Renal cortex interstitium (tissue), 11 donors: ENCODE measurements around the gene GOPC. TPM values are rescaled to one million over a fixed set of nuclear protein-coding genes. Genes with fewer than 3 reads are reported as not detected.
"Not testable (repeated sequence)": the region's sequence is repeated elsewhere in the genome, so short reads cannot be mapped to it uniquely, and the experiment has no call there.

Source experiments
- DNase-seq, 11 donors: peaks; one replicate each; pipeline ENCODE4 v3.0.0-alpha.2; 2013; ENCODE audit warnings: low read depth in 9 of 11, low spot score in 4 of 11; ENCODE audit errors: extremely low read depth in 1 of 11
- polyA plus RNA-seq, 3 donors: library from polyadenylated mRNA; unstranded; fragments of 120-200 nt; gene quantifications; one replicate each; pipeline ENCODE4 v1.2.1, GENCODE V29; 2013; ENCODE audit not compliant: insufficient read length in 3 of 3

Gene GOPC
- polyA plus RNA-seq, 3 donors: 58.4 to 70.1 (median 59.1) TPM

DNA sequence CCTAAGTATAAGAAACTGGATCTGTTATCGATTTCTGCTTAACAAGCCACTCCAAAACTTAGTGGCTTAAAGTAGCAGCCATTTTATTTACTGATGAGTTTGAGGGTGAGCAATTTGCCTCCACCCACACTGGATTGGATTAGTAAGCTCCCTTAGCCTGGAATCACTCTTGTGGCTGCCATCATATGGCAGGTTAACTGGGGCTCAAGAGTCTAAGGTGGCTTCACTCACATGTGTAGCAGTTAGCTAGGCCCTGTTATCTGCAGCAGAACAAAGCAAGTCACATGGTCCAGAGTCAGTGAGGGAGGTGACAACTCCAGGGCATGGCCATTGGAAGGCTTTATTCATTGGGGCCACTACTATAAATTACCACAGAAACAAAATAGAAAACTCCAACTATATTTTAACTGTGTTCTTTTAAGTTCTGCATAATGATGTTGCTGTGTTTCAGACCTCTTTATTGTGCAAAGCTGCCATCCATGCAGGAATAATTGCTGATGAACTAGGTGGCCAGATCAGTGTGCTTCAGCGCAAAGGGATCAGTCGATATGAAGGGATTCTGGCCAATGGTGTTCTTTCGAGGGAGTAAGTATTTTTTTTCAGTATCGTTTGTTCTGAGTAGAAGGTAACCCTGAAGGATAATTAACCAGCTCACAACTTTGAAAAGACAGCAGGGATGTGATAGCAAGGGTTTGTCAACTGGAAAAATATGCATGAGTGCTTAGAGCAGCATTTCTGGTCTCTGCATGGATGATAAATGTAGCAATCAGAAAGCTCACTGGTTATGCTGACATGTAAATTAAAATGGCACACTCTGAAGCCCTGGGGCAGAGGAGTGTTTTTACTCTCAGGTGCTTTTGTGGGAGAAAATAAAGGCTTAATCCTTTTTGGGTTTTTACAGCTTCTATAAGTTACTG, 70.2 kb downstream of the GOPC start:
- no peak for DNase-seq

DNA sequence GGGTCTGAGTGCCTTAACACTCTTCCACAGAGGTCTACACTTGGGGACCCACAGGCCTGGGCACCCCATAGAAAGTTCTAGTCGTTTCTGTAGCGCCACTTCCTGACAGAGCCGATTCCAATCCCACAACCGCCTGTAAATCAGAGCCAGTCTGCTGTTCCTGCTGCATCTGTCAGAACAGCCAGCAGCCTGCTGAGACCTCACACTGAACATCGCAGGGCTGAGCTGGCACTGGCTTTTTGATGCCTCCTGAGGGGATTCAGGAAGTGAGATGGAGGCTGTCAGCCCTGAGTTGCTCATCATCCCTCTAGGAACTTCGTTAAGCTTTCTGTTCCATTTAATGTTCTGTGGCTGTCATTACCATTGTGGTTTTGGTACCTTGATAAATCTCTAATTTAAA, 71.0 kb downstream of the GOPC start:
- no peak for DNase-seq

DNA sequence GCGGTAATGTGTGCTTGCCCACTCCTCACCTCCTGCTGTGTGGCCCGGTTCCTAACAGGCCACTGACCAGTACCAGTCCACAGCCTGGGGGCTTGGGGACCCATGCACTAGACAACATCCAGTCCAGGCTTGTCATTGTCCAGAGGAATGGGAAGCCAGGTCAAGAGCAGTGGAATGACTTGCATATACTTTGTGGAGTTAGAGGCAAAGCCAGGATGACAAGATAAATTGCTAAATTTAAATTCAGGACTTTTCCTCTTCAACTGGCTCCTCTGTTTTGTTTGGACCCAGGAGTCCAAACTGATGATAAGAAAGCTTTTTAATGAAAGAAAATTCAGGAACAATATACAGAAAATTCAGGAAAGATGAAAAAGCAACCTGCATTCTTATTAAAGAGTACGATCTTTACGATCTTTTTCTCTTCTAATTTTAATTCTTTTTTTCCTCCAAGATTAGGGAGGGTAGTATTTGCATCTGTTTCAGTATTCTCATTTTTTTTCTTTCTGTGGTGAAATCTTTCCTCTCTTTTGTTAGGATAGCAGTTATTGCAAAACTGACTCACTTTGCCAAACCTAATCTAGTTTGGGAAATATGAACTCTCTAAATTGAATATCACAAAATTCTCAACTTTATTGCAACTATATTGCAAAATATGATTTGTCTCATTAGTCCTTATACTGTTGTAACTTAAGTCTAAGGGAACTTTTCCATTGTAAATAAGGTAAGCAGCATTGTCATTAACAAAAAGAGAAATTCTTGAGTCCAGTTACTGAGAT, 71.7 kb downstream of the GOPC start:
- DNase-seq: no peak

DNA sequence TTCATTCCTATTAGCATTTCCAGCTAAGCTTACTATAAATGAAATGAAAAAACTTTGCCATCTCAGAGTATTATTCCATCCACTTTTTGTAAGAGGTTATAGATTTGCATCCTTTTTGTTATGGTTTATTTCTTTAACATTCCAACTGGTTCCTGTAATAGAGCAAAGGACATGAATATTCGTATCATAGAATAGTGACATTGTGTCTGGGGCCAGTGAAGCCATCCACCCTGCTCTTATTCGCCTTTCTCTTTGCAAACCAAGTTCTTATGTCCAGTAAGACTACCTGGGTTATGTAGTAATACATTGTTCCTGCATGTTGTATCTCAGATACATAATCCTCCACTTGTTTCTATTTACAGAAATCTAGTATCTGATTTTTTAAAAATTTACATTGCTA, 76.7 kb downstream of the GOPC start:
- no peak for DNase-seq

DNA sequence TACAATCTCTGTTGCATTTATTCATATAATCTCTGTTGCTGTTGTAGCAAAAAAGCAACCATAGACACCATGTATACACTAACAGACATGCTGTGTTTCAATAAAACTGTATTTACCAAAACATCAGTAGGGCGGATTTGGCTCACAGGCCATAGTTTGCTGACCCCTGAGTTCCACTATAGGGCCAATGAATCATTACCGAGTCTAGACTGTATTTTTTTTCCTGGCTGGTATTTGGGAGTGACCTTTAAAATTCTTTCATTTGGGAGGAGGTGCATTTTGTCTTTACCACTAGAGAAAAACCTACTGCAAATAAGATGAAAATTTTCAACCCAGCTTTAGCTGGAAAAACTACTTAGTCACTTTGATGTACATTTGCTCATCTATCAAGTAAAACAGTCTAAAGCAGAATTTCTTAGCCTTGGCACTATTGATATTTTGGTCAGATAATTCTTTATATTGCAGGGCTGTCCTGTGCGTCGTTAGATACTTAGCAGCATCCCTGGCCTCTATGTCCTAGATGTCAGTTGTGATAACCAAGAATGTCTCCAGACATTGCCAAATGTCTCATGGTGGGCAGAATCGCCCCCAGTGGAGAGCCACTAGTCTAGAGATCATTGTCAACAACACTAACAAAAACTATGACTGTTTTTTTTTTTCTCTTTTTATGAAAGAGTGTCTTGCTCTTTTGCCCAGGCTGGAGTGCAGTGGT, 80.4 kb downstream of the GOPC start:
- no peak for DNase-seq

DNA sequence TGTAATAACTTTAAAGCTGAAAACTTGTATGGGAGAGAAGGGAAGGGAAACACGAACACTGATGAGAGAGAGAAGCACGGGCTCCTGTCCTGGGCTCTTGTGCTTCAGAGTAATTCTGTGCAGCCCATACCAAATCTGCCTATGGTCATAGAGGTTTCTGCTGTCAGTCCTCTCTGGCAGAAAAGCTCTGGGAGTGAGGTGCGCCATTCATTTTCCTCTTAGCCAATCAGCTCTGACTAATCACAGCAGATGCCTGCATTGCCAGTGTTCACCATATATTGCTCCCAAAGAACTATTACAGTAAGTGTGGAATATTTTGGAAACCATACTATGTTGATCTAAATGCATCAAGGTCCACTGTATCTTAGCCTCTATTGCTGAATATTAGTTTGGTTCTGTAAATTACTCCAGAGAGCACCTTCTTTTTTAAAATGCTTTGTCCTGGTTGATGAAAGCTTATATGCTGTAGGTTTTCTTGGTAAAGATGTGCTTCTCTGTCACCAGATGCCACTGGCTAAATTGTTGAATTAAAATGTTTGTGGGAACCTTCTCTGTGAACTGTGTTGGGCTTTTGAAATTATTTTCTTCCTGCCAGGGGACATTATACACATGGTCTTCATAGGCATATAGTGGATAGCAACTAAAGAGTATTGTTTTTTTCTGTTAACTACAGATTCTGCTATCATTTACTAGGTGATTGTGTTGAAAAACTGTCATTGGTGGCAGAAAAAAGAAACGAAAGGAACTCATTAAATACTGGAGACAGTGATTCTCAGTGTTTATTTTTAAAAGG, 81.5 kb downstream of the GOPC start:
- no peak for DNase-seq

DNA sequence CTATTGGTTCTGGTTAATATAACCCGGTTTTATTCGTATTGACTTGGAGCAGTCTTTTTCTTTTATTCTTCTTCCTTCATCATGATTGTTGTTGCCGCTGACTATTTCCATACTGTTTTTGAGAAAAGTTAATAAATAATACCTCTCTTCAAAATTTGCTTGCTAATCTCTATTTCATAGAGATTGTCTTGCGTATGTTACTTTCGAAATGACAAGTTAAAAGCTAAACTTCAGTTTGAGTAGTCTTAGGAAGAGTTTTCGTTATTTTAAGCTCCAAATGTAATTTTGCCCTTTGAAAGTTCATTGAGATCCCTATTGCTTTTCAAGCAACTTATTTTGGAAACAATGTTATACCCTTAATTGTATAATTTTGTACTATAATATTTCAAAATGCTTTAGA, 83.4 kb downstream of the GOPC start:
- DNase-seq: no peak

DNA sequence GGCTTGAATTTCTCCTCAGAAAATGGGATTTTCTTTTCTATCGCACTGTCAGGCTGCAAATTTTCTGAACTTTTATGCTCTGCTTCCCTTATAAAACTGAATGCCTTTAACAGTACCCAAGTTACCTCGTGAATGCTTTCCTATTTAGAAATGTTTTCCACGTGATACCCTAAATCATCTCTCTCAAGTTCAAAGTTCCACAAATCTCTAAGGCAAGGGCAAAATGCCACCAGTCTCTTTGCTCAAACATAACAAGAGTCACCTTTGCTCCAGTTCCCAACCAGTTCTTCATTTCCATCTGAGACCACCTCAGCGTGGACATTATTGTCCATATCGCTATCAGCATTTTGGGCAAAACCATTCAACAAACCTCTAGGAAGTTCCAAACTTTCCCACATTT, 84.3 kb downstream of the GOPC start:
- not testable (repeated sequence) for DNase-seq

DNA sequence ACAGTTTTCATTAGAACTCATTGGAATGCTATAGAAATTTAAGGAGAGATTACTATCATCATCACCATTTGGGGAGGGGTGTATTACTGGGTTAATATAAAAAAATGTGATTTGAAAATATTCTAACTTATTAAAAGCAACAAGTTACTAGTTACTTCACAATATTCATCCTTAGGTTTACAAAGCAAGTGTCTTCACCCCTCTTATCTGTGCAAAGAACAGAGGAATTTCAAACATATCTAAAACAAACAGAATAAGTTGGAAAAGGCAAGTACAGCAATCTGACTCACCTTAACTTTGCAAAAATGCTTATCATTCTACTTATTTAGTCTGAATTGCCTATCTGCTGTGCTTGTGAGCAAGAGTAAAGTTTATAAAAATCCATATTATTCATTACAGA, 87.0 kb downstream of the GOPC start:
- DNase-seq: no peak

DNA sequence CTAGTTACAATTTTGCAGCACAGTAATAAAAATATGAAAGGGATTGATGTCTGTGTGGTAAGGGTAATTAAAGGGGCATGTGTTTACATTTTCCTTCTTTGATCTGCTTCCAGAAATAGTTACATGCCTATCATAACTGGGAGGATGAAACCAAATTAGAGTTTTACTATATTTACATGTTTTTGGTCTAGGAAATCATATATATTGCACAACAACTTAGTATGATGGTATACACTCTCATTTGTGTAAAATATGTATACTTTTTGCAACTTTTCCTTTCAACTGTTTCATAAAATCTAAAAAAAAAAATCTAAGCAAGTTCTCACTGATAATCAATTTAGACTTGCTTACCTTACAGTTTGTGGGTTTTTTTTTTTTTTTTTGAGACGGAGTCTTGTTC, 87.7 kb downstream of the GOPC start:
- no peak for DNase-seq

DNA sequence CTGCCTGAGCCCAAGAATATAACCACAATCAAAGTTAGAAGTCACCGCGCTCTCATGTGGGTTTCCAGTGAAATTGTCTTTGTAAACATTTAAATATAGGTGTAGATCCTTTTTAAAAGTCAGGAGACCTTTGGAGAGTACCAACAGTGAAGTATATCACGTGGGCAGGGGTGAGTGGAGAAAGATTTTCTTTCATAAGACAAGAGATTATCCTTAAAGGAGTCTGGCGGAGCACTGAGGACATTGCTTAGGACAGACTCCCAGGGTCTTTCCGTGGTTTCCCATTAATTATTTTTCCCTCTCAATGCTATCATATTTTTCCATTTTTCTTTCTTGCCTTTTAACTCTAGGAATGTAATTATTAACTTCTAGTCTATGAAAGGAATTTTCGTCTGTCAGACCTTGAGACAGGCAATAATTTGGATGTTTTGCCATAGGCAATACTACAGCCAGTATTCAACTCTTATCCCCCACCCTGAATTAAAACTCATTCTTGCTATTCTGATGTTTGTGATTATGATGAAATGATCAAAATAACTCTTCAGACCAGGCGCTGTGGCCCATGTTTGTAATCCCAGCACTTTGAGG, 88.4 kb downstream of the GOPC start:
- no peak for DNase-seq

DNA sequence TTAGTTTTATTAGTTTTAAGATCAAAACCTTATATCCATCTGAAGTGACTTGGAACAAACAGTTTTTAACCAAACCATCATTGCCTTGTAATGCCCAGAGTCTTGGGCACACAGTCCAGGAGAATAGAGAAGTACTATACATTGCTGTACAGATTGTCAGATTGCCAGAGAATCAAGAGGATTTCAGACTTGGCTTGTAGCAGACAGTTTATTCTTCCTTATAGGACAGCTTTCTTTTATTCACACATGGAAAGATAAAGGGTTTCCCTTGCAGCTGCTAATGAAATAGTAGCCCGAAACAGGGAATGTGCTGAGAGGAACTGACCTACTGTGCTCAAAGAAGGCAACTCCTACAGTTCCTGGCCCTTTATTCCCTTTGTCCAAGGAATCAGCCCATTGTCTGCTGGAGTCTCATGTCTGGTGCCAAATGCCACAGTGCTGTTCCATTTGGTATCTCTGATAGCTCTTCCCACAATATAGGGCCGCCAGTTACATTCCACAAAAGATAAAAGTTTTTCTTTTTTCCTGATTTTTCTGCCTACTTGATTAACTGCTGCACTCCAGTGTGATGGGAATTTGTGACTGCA, 89.2 kb downstream of the GOPC start:
- no peak for DNase-seq

DNA sequence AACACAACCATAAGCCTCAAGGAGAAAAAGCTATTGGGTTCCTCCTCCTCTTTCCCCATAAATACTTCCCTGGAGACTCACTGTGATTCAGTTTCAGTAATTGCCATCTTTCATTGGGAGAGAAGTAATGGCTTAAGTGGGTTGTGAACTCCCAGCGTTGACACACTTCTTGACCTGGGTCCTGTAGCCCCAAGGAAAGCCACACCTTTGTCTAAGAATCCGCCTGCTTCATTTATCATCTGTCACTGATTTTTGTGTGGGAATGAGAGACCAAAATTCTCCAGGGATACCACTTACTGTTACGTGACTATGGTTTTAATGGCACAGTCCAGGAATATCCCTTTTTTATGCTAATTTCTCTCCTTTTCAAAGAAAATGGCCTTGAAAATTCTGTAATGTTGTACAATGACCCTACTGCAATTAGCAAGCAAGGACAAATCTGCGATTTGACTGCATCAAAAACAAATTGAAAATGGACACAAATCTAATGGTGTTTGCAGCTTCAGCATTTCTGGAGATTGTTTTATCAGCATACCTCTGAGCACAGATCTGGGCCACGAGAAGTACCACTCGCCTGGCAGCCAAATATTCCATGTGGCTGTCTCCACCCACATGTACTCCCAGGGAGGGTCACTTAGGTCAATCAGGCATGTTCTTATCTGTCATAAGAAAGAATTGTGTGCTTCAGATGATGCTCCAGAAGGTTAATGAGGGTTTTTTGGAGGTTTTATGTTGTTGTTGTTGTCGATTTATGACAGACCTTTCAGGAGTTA, 90.1 kb downstream of the GOPC start:
- no peak for DNase-seq

Other genes with a start within 250 kb of the GOPC start
- gene ROS1, start 176.6 kb downstream of the GOPC start, polyA plus RNA-seq: under 1 TPM; 0.08 to 0.14 (median 0.14) TPM
- gene DCBLD1, start 119.8 kb downstream of the GOPC start, polyA plus RNA-seq: 10 to 100 TPM; 11.1 to 12.8 (median 11.4) TPM
- gene NUS1, start 73.0 kb upstream of the GOPC start, polyA plus RNA-seq: 10 to 100 TPM; 50.0 to 61.4 (median 51.6) TPM